Testis (tissue), 3 donors: ENCODE results near the gene CHGA. TPM values are rescaled to one million over a fixed set of nuclear protein-coding genes. Genes with fewer than 3 reads are reported as not detected.

ENCODE experiments used
- DNase-seq: peaks from one replicate; pipeline ENCODE4 v3.0.0-alpha.2; 2019
- H3K27ac ChIP-seq, 2 donors: fragments of 200-600 bp; sonication (generic); one replicate each; pipeline ENCODE4 v1.5.1; 2019
- H3K27me3 ChIP-seq: fragments of 200-600 bp; sonication (generic); one replicate; pipeline ENCODE4 v1.5.1; 2019
- H3K36me3 ChIP-seq: fragments of 200-600 bp; sonication (generic); one replicate; pipeline ENCODE4 v1.5.1; 2017; ENCODE audit warnings: low read depth; ENCODE audit errors: missing control alignments
- H3K4me1 ChIP-seq: fragments of 200-600 bp; sonication (generic); one replicate; pipeline ENCODE4 v1.5.1; 2019
- H3K4me3 ChIP-seq, 2 donors: fragments of 200-600 bp; sonication (generic); one replicate each; pipeline ENCODE4 v1.5.1; 2017 to 2019
- H3K9me3 ChIP-seq: fragments of 200-600 bp; sonication (generic); one replicate; pipeline ENCODE4 v1.5.1; 2017
- CTCF ChIP-seq, 3 experiments: fragments of 450-650 bp in 2 of 3; fragments of 200-600 bp in 1 of 3; sonication (generic) in 1 of 3; IDR thresholded peaks; one replicate each; pipeline ENCODE4 v1.5.1; 2016 to 2019; ENCODE audit warnings: antibody characterized with exemption in 3 of 3, mild to moderate bottlenecking in 2 of 3, moderate library complexity in 1 of 3
- POLR2A ChIP-seq: fragments of 450-650 bp; IDR thresholded peaks from one replicate; pipeline ENCODE4 v1.6.1; 2017; ENCODE audit warnings: antibody characterized with exemption, mild to moderate bottlenecking, moderate library complexity
- WGBS, 2 donors: methylation state at CpG; one replicate each; pipeline ENCODE4 v1.1.5; 2018; 5-methylcytosine and 5-hydroxymethylcytosine counted together
- intact Hi-C: fragments of 100-400 bp; cut with DNase I; formaldehyde crosslinking; loops from one replicate; pipeline ENCODE4 v1.15.1; 2023; ENCODE audit warnings: low total_unique reads
- polyA plus RNA-seq: library from polyadenylated mRNA; stranded (reverse); fragments of 350-450 nt; fragmentation: Illumina TruSeq; extraction: RNeasy Lipid Tissue Mini Kit (QIAGEN cat#74804); gene quantifications from one replicate; pipeline ENCODE4 v1.2.3, GENCODE V29; 2014; ENCODE audit warnings: low read depth, low replicate concordance; ENCODE audit not compliant: insufficient read depth
- total RNA-seq, 2 donors: library from RNA; depleted of rRNA; stranded (reverse); fragments of >200 nt; gene quantifications; one replicate each; pipeline ENCODE4 v1.2.3, GENCODE V29; 2016

CHGA gene
- total and polyA plus RNA-seq, 3 donors from 2014 or later = 92.9 to 225 (median 191) TPM

GRCh38 chr14:92950193-92950540 is 27.2 kb downstream of the CHGA start:
- intact Hi-C loops = loop anchor here (5.0 kb wide), 1 partner anchor 167 kb away; the partner anchor contains the start of gene ITPK1
- no peaks in the 10 kb centered on the region for H3K27me3 ChIP-seq
- peaks cover 43% of the 10 kb centered on the region for H3K4me1 ChIP-seq
- H3K4me3 ChIP-seq = no peak overlapping the region
- 83 to 87% methylated on average over 7 of the region's 7 CpGs for WGBS, 2 donors
- H3K27ac ChIP-seq = peak overlapping the region in 1 of 2 donors; percentile 13
- H3K9me3 ChIP-seq = no peaks in the 10 kb centered on the region
- no peaks in the 10 kb centered on the region for H3K36me3 ChIP-seq
- no peak for DNase-seq
- TF ChIP-seq POLR2A (no peak), CTCF (IDR thresholded peaks at IDR 0.05) (no peak)

DNA sequence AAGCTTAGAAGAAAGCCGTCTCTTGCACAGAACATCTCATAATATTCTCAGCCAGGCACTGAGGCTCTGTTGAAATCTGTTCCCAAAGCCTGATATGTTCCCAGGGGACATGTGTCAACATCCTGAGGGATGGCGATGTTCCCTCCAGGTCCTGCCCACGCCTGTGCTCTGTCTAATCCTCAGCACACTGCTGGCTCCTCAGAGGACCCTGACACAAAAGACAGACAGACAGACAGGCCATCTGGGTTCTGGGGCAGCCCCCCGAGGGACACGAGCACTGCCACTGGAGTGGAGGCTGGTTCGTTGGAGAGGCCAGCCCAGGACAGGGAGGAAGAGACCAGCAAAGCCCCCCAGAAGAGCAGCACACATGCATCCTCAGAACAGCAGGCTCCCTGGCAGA is 27.8 kb downstream of the CHGA start:
- WGBS, 2 donors = 71 to 98% methylated on average over 6 of the region's 6 CpGs
- H3K9me3 ChIP-seq = no peaks in the 10 kb centered on the region
- no peak overlapping the region for H3K4me3 ChIP-seq
- H3K27ac ChIP-seq = peak overlapping the region in 1 of 2 donors; percentile 13
- TF ChIP-seq POLR2A (no peak), CTCF (IDR thresholded peaks at IDR 0.05) (no peak)
- intact Hi-C loops = loop anchor here (5.0 kb wide), 1 partner anchor 167 kb away; the partner anchor contains the start of gene ITPK1
- no peaks in the 10 kb centered on the region for H3K27me3 ChIP-seq
- no peak for DNase-seq
- H3K36me3 ChIP-seq = no peaks in the 10 kb centered on the region
- peaks cover 43% of the 10 kb centered on the region for H3K4me1 ChIP-seq

GRCh38 chr14:92951261-92951660 is 28.3 kb downstream of the CHGA start:
- 72 to 78% methylated on average over 2 to 7 of the region's 7 CpGs for WGBS, 2 donors
- no peaks in the 10 kb centered on the region for H3K36me3 ChIP-seq
- intact Hi-C loops = loop anchor here (5.0 kb wide), 1 partner anchor 166 kb away; the partner anchor contains the start of gene ITPK1

GRCh38 chr14:92951912-92952471 is 29.0 kb downstream of the CHGA start:
- TF ChIP-seq POLR2A (no peak), CTCF (IDR thresholded peaks at IDR 0.05) (peak; percentile 92 to 94 (median 94))
- WGBS, 2 donors = 33 to 53% methylated on average over 18 of the region's 18 CpGs
- intact Hi-C loops = loop anchor here (5.0 kb wide), 1 partner anchor 165 kb away; the partner anchor contains the start of gene ITPK1
- H3K27ac ChIP-seq = no peak overlapping the region
- peaks cover 31% of the 10 kb centered on the region for H3K4me1 ChIP-seq
- H3K36me3 ChIP-seq = no peaks in the 10 kb centered on the region
- no peaks in the 10 kb centered on the region for H3K9me3 ChIP-seq
- DNase-seq = peak; percentile 88
- no peak overlapping the region for H3K4me3 ChIP-seq
- no peaks in the 10 kb centered on the region for H3K27me3 ChIP-seq

More at GRCh38 chr14:92951261-92951660, 28.3 kb downstream of the CHGA start:
- no peak for DNase-seq
- Histone ChIP-seq H3K9me3 (no peaks in the 10 kb centered on the region), H3K4me1 (peaks cover 39% of the 10 kb centered on the region), H3K27ac (no peak overlapping the region), H3K4me3 (no peak overlapping the region), H3K27me3 (no peaks in the 10 kb centered on the region)
- TF ChIP-seq POLR2A (no peak), CTCF (IDR thresholded peaks at IDR 0.05) (no peak)
